Loucy (cell line): ENCODE results near the gene UBE2G1.

Experiments
- EZH2phosphoT487 ChIP-seq: fragments of 200-600 bp; IDR thresholded peaks from 2 replicates; pipeline ENCODE4 v1.6.1; 2018; ENCODE audit warnings: antibody characterized with exemption, mild to moderate bottlenecking, moderate library complexity, borderline replicate concordance
- TF ChIP-seq, protein P1 (sequence below): fragments of 200-600 bp; sonication (generic); conservative IDR thresholded peaks from 2 replicates; pipeline ENCODE4 v1.5.1; 2014; ENCODE audit warnings: mild to moderate bottlenecking, antibody characterized with exemption, low read length

DNA sequence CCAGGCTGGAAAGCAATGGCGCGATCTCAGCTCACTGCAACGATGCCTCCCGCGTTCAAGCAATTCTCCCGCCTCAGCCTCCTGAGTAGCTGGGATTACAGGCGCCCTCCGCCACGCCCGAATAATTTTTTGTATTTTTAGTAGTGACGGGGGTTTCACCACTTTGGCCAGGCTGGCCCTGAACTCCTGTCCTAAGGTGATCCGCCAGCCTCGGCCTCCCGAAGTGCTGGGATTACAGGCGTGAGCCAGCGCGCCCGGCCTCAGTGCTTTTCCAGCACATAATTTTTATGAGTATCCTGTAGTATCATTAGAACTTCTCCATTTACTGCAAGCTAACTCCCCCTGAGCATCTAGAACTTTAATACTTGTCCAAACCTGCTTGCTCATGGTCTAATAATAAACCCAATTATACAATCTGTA is 1.8 kb downstream of the UBE2G1 start:
- TF ChIP-seq, protein P1, sequence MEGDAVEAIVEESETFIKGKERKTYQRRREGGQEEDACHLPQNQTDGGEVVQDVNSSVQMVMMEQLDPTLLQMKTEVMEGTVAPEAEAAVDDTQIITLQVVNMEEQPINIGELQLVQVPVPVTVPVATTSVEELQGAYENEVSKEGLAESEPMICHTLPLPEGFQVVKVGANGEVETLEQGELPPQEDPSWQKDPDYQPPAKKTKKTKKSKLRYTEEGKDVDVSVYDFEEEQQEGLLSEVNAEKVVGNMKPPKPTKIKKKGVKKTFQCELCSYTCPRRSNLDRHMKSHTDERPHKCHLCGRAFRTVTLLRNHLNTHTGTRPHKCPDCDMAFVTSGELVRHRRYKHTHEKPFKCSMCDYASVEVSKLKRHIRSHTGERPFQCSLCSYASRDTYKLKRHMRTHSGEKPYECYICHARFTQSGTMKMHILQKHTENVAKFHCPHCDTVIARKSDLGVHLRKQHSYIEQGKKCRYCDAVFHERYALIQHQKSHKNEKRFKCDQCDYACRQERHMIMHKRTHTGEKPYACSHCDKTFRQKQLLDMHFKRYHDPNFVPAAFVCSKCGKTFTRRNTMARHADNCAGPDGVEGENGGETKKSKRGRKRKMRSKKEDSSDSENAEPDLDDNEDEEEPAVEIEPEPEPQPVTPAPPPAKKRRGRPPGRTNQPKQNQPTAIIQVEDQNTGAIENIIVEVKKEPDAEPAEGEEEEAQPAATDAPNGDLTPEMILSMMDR = no peak
- no peak for TF ChIP-seq EZH2phosphoT487
